HepG2 (cell line): Measurements from ENCODE around the gene ARHGAP26. TPM values are rescaled to one million over a fixed set of nuclear protein-coding genes. Genes with fewer than 3 reads are reported as not detected.

Experiments
- E2F1 ChIP-seq: sonication (generic); formaldehyde crosslinking; IDR thresholded peaks from 2 replicates; pipeline ENCODE4 v1.5.0; 2020; ENCODE audit warnings: missing genetic modification reagents
- MED1 ChIP-seq: sonication (generic); formaldehyde crosslinking; IDR thresholded peaks from 2 replicates; pipeline ENCODE4 v1.4.0; 2020; ENCODE audit warnings: missing genetic modification reagents
- MEIS2 ChIP-seq: sonication (generic); formaldehyde crosslinking; IDR thresholded peaks from 2 replicates; pipeline ENCODE4 v1.9.0; 2021; ENCODE audit warnings: mild to moderate bottlenecking, missing genetic modification reagents
- MIER3 ChIP-seq: IDR thresholded peaks from 2 replicates; pipeline ENCODE4 v1.6.1; 2016; ENCODE audit warnings: missing compliant biosample characterization, borderline replicate concordance
- MYPOP ChIP-seq: sonication (generic); formaldehyde crosslinking; IDR thresholded peaks from 2 replicates; pipeline ENCODE4 v1.8.1; 2023; ENCODE audit warnings: mild to moderate bottlenecking, moderate library complexity, missing genetic modification reagents
- PAXIP1 ChIP-seq: sonication (generic); formaldehyde crosslinking; conservative IDR thresholded peaks from 2 replicates; pipeline ENCODE4 v1.4.0; 2020; ENCODE audit warnings: mild to moderate bottlenecking, missing genetic modification reagents, moderate library complexity
- SAFB2 ChIP-seq: sonication (generic); formaldehyde crosslinking; IDR thresholded peaks from 2 replicates; pipeline ENCODE4 v1.5.1; 2020; ENCODE audit warnings: missing genetic modification reagents, low read depth, mild to moderate bottlenecking, borderline replicate concordance
- STAT5B ChIP-seq: sonication (generic); formaldehyde crosslinking; IDR thresholded peaks from 2 replicates; pipeline ENCODE4 v1.4.0; 2020; ENCODE audit warnings: missing genetic modification reagents
- ZNF17 ChIP-seq: sonication (generic); formaldehyde crosslinking; IDR thresholded peaks from 2 replicates; pipeline ENCODE4 v1.5.0; 2020; ENCODE audit warnings: mild to moderate bottlenecking, missing genetic modification reagents
- ZNF234 ChIP-seq: sonication (generic); formaldehyde crosslinking; conservative IDR thresholded peaks from 2 replicates; pipeline ENCODE4 v1.5.1; 2020; ENCODE audit warnings: mild to moderate bottlenecking, missing genetic modification reagents
- ZNF253 ChIP-seq: sonication (generic); formaldehyde crosslinking; IDR thresholded peaks from 2 replicates; pipeline ENCODE4 v1.8.0; 2022; ENCODE audit warnings: mild to moderate bottlenecking, missing genetic modification reagents, borderline replicate concordance
- ZNF501 ChIP-seq: sonication (generic); formaldehyde crosslinking; IDR thresholded peaks from 2 replicates; pipeline ENCODE4 v1.5.1; 2020; ENCODE audit warnings: mild to moderate bottlenecking, moderate library complexity, missing genetic modification reagents
- polyA plus RNA-seq, 8 experiments: library from polyadenylated mRNA; depleted of rRNA in 3 of 8; stranded (reverse) in 7 of 8; unstranded in 1 of 8; fragments of >200 nt; fragmentation: Illumina TruSeq in 4 of 8; extraction: Trizol in 4 of 8; gene quantifications; 2 replicates each; pipeline versions ENCODE4 v1.2.1 to v1.2.3, GENCODE V29; 2011 to 2016; ENCODE audit warnings: low read depth in 4 of 8, missing spikeins in 1 of 8, mixed read lengths in 1 of 8; ENCODE audit not compliant: insufficient read depth in 1 of 8
- total RNA-seq, 5 experiments: library from RNA; depleted of rRNA; stranded (reverse); fragments of >200 nt; fragmentation: Illumina TruSeq; extraction: Trizol; gene quantifications; 2 replicates each; pipeline ENCODE4 v1.2.3, GENCODE V29; 2016; ENCODE audit warnings: low read depth in 1 of 5
- TF ChIP-seq, protein P1 (sequence below): sonication (generic); formaldehyde crosslinking; IDR thresholded peaks from 2 replicates; pipeline ENCODE4 v1.5.0; 2020; ENCODE audit warnings: mild to moderate bottlenecking, missing genetic modification reagents, borderline replicate concordance
- TF ChIP-seq, protein P2 (sequence below): sonication (generic); formaldehyde crosslinking; IDR thresholded peaks from 2 replicates; pipeline ENCODE4 v1.5.0; 2020; ENCODE audit warnings: missing genetic modification reagents, mild to moderate bottlenecking, borderline replicate concordance
- TF ChIP-seq, protein P3 (sequence below): fragments of 450-650 bp; IDR thresholded peaks from 2 replicates; pipeline ENCODE4 v1.6.1; 2016

ARHGAP26 gene
- total and polyA plus RNA-seq, 2 of the 13 experiments (the other 11 are each of a cell fraction or from before 2014, with no cell fraction given): 9.6 to 18.2 TPM

DNA sequence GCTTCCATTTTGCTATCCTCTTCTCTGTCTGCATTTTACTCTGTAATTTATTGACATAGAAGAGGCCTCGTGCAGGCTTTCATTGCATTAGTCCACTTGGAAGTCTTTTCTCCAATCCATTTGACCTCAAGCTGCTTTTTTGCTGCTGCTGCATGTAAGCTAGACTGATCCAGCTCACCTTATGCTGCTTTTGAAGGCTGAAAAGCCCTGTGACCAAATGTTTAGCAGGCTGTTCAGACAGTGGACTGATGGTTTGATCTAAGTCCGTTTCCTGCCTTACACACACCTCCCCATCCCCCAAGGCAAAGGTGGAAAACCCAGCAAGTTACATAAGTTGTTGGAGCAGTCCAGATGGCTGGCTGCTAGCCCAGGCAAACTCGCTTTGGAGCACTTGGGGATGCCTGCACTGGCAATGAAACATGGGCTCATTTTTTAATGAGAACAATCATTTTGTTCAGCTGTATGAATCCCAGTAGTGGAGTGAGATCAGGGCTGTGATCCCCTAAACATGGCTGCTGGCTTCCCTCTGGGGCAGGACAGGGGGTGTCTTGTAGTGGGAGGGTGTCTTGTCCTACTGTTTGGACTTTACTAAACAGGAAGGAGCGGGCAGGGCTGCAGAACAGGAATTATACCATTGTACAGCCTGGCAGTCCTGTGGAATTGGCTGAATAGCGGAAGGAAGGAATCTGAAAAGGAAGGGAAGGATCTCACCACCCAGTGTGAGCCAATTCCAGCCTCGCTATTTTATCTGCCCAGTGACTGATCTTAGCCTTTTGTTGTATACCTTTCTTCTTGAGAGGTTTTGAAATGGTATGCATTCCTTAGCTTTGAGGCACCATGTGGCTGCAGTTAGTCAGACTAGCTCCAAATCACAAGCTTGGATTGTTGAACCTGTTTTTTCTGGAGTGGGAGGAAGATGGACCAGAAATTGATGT lies 212.0 kb downstream of the ARHGAP26 start (continued):
- TF ChIP-seq, protein P1, sequence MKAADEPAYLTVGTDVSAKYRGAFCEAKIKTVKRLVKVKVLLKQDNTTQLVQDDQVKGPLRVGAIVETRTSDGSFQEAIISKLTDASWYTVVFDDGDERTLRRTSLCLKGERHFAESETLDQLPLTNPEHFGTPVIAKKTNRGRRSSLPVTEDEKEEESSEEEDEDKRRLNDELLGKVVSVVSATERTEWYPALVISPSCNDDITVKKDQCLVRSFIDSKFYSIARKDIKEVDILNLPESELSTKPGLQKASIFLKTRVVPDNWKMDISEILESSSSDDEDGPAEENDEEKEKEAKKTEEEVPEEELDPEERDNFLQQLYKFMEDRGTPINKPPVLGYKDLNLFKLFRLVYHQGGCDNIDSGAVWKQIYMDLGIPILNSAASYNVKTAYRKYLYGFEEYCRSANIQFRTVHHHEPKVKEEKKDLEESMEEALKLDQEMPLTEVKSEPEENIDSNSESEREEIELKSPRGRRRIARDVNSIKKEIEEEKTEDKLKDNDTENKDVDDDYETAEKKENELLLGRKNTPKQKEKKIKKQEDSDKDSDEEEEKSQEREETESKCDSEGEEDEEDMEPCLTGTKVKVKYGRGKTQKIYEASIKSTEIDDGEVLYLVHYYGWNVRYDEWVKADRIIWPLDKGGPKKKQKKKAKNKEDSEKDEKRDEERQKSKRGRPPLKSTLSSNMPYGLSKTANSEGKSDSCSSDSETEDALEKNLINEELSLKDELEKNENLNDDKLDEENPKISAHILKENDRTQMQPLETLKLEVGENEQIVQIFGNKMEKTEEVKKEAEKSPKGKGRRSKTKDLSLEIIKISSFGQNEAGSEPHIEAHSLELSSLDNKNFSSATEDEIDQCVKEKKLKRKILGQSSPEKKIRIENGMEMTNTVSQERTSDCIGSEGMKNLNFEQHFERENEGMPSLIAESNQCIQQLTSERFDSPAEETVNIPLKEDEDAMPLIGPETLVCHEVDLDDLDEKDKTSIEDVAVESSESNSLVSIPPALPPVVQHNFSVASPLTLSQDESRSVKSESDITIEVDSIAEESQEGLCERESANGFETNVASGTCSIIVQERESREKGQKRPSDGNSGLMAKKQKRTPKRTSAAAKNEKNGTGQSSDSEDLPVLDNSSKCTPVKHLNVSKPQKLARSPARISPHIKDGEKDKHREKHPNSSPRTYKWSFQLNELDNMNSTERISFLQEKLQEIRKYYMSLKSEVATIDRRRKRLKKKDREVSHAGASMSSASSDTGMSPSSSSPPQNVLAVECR: peak; percentile 37; the same call in 1 of the 2 replicates
- no peak; the same call in none of the 2 replicates for TF ChIP-seq ZNF501 (CRISPR knock-in tag)
- no peak for TF ChIP-seq MEIS2 (CRISPR knock-in tag)
- TF ChIP-seq, protein P2, sequence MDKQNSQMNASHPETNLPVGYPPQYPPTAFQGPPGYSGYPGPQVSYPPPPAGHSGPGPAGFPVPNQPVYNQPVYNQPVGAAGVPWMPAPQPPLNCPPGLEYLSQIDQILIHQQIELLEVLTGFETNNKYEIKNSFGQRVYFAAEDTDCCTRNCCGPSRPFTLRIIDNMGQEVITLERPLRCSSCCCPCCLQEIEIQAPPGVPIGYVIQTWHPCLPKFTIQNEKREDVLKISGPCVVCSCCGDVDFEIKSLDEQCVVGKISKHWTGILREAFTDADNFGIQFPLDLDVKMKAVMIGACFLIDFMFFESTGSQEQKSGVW (CRISPR knock-in tag): no peak
- no peak for TF ChIP-seq ZNF17 (CRISPR knock-in tag)
- TF ChIP-seq PAXIP1: peak; percentile 96
- TF ChIP-seq ZNF234: no peak
- no peak; the same call in 1 of the 2 replicates for TF ChIP-seq MYPOP
- peak; percentile 48; the same call in 1 of the 2 replicates for TF ChIP-seq MIER3
- peak; percentile 89 for TF ChIP-seq MED1 (CRISPR knock-in tag)
- TF ChIP-seq, protein P3, sequence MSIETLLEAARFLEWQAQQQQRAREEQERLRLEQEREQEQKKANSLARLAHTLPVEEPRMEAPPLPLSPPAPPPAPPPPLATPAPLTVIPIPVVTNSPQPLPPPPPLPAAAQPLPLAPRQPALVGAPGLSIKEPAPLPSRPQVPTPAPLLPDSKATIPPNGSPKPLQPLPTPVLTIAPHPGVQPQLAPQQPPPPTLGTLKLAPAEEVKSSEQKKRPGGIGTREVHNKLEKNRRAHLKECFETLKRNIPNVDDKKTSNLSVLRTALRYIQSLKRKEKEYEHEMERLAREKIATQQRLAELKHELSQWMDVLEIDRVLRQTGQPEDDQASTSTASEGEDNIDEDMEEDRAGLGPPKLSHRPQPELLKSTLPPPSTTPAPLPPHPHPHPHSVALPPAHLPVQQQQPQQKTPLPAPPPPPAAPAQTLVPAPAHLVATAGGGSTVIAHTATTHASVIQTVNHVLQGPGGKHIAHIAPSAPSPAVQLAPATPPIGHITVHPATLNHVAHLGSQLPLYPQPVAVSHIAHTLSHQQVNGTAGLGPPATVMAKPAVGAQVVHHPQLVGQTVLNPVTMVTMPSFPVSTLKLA: no peak
- TF ChIP-seq SAFB2: no peak; the same call in 1 of the 2 replicates
- no peak for TF ChIP-seq STAT5B
- TF ChIP-seq E2F1: no peak
- TF ChIP-seq ZNF253 (CRISPR knock-in tag): no peak
